ENCODE measurements around the gene OTOG. TPM values are rescaled to one million over a fixed set of nuclear protein-coding genes. Genes with fewer than 3 reads are reported as not detected.

Gene OTOG
- total RNA-seq, 1 donor from 2014 or later, result not detected

- intact Hi-C loops (cut with micrococcal nuclease), result no loop called here
Observed at GRCh38 chr11:17630936-17631335, 83.9 kb downstream of the OTOG start.

DNA sequence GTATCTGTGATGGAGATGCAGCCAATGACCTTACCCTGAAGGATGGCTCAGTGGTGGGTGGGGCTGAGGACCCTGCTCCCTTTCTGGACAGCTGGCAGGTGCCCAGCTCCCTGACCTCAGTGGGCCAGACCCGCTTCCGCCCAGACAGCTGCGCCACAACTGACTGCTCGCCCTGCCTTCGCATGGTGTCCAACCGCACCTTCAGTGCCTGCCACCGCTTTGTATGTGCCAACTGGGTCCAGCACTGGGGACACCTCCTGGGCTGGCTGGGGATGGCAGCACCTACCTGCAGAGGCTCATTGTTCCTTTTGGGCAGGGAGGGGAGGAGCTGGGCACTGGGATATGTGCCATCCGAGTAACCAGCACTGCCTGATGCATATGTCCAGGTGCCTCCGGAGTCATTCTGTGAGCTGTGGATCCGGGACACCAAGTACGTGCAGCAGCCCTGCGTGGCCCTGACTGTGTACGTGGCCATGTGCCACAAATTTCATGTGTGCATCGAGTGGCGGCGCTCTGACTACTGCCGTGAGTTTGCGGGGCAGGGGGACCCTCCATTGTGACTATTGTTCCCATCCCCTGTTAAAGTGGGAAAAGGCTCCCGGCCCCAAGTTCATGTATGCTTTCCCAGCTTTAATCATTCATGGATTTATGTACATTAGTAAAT lies 84.8 kb downstream of the OTOG start:
- intact Hi-C loops (cut with micrococcal nuclease), result no loop called here

DNA sequence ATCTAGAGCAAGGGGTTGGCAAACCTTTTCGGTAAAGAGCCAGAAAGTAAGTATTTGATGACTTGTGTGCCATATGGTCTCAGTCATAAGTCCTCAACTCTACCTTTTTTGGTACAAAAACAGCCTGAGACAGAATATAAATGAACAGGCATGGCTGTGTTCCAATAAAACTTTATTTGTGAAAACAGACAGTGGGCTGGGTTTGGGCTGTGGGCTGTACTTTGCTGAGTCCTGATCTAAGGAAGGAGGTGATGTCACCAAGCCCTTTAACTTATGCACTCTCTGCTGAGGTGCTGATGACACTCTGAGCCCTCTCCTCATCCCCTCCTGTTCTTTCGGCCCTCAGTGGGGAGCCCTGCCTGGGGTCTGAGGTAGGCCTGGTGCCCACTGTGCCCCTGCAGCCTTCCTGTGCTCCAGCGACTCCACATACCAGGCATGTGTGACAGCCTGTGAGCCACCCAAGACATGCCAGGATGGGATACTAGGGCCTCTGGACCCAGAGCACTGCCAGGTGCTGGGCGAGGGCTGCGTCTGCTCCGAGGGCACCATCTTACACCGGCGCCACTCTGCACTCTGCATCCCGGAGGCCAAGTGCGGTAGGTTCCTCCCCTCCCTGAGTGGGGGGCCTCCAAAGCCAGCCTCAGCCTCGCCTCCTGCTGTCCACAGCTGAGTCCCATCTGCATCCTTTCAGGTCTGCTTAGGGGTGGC lies 86.4 kb downstream of the OTOG start:
- intact Hi-C loops (cut with micrococcal nuclease), result no loop called here

GRCh38 chr11:17633987-17634775 lies 87.1 kb downstream of the OTOG start:
- intact Hi-C loops (cut with micrococcal nuclease), result no loop called here

- intact Hi-C loops (cut with micrococcal nuclease), result no loop called here
Observed at GRCh38 chr11:17634776-17635550, 87.9 kb downstream of the OTOG start.

DNA sequence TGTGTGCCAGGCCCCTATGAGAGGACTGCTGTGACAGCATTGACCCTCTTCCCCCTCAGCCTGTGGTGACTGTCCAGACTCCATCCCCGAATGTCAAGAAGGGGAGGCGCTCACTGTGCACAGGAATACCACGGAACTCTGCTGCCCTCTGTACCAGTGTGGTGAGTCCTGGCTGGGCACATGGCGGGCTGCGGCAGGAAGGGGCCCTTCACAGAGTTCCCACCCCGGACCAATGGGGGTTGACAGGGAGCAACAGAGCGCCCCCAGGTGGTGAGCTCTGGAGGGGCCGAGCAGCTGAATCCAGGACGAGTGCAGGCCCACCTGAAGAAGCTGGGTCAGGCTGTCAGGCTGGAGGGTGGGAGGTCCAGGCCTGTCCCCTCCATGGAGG lies 88.5 kb downstream of the OTOG start:
- intact Hi-C loops (cut with micrococcal nuclease), result no loop called here

GRCh38 chr11:17636721-17637120 lies 89.7 kb downstream of the OTOG start:
- intact Hi-C loops (cut with micrococcal nuclease), result no loop called here

- intact Hi-C loops (cut with micrococcal nuclease), result no loop called here
Observed at GRCh38 chr11:17637901-17638300, 90.8 kb downstream of the OTOG start.

DNA sequence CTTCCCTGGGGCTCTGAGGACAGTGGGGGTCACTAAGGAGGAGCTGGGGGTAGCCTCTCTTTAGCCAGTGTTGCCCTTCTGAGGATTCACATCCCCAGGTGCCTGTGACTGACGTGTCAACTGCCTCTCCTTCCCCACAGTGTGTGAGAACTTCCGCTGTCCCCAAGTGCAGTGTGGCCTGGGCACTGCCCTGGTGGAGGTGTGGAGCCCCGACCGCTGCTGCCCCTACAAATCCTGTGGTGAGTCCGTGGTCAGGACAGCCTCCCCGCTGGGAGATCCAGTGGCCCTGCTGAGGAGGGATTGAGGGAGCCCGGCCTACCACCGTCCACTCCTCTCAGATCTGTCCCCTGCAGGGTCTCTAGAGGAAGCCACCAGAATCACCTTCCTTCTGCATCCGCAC lies 91.3 kb downstream of the OTOG start:
- intact Hi-C loops (cut with micrococcal nuclease), result no loop called here

DNA sequence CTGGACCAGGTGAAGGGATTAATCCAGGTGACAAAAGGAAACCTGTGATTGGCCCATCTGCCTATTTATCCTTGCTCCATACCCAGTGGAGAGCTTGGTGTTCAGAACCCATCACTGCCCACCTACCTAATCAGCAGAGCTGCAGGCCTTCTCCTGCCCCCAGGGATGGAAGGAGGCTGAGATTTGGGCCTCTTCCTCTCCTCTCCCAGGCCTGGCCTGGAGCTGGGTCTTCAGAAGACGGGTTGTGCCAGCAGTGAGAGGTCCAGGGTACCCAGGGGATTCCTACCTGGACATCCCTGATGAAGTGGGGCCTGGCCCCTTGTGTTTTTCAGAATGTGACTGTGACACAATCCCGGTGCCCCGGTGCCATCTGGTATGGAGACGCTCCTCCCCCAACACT lies 92.0 kb downstream of the OTOG start:
- intact Hi-C loops (cut with micrococcal nuclease), result no loop called here

- intact Hi-C loops (cut with micrococcal nuclease), result no loop called here
Observed at GRCh38 chr11:17639781-17640180, 92.7 kb downstream of the OTOG start.

- intact Hi-C loops (cut with micrococcal nuclease), result no loop called here
Observed at GRCh38 chr11:17640493-17641164, 93.6 kb downstream of the OTOG start.

DNA sequence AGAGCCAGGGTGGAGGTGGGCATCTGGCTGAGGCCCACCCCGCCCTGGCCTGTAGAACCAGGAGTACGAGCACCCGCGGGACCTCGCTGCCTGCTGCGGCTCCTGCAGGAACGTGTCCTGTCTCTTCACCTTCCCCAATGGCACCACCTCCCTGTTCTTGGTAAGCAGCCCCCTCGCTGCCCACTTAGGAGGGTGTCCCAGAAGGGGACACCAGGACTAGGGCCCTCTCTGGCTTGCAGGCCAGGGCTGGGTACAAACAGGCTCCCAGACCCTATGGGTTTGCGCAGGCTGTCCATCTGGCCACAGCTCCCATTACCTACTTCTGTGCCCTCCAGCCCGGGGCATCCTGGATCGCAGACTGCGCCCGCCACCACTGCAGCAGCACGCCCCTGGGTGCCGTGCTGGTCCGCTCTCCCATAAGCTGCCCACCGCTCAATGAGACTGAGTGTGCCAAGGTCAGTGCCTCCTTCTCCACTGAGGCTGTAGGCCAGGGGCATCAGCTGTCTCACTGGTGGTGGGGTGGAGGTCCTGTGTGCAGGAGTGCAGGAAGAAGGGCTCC lies 94.8 kb downstream of the OTOG start:
- intact Hi-C loops (cut with micrococcal nuclease), result no loop called here

GRCh38 chr11:17642370-17642769 lies 95.3 kb downstream of the OTOG start:
- intact Hi-C loops (cut with micrococcal nuclease), result no loop called here

- intact Hi-C loops (cut with micrococcal nuclease), result no loop called here
Observed at GRCh38 chr11:17642980-17643379, 95.9 kb downstream of the OTOG start.

- intact Hi-C loops (cut with micrococcal nuclease), result no loop called here
Observed at GRCh38 chr11:17643506-17644405, 96.7 kb downstream of the OTOG start.

- intact Hi-C loops (cut with micrococcal nuclease), result no loop called here
Observed at GRCh38 chr11:17645190-17645970, 98.3 kb downstream of the OTOG start.

GRCh38 chr11:17646451-17647145 lies 99.5 kb downstream of the OTOG start:
- intact Hi-C loops (cut with micrococcal nuclease), result no loop called here

Measured in T-helper 1 cell treated with Interleukin-12 subunit alpha and Interleukin-12 subunit beta and Interleukin-4 antibody, amounts not matched to agents 30 ng/mL and 1 ng/mL, for 36 hours (primary cell).